ENCODE data around the gene TLR6. TPM values are rescaled to one million over a fixed set of nuclear protein-coding genes. Genes with fewer than 3 reads are reported as not detected.

Gene TLR6
- total and polyA plus RNA-seq, 2 donors (not counting 1 experiment from before 2014, with no cell fraction given): 10.0 to 60.6 TPM

DNA sequence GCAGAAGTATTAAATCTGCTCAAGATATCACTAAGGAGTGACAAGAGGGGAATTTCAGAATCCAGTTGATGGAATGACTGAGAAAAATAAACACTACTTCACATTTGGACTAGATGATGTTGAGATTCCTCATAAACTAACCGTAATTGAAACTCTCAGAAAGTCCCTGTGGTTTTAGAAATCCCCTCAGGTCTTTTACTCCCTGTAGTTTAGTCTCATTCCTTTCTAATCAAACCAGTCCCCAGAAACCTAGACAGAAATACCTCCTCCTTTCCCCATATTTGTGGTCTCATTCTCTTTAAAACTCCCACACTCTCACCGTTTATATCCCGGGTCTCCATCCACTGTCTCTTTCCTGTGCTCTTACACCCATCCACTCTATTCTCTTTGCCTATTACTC lies 37.0 kb downstream of the TLR6 start:
- peaks cover 51 to 54% of the 10 kb centered on the region in 2 donors for H3K4me1 ChIP-seq (ENCODE audit: control insufficient read depth in 2 of 2, insufficient read depth in 2 of 2, low read length in 2 of 2)
- H3K4me3 ChIP-seq (ENCODE audit: control extremely low read depth in 1 of 5, extremely low read depth in 1 of 5, insufficient read depth in 1 of 5, low read depth in 2 of 5, low read length in 4 of 5): no peak overlapping the region
- peak; percentile 64 for DNase-seq
- TF ChIP-seq, protein P1, sequence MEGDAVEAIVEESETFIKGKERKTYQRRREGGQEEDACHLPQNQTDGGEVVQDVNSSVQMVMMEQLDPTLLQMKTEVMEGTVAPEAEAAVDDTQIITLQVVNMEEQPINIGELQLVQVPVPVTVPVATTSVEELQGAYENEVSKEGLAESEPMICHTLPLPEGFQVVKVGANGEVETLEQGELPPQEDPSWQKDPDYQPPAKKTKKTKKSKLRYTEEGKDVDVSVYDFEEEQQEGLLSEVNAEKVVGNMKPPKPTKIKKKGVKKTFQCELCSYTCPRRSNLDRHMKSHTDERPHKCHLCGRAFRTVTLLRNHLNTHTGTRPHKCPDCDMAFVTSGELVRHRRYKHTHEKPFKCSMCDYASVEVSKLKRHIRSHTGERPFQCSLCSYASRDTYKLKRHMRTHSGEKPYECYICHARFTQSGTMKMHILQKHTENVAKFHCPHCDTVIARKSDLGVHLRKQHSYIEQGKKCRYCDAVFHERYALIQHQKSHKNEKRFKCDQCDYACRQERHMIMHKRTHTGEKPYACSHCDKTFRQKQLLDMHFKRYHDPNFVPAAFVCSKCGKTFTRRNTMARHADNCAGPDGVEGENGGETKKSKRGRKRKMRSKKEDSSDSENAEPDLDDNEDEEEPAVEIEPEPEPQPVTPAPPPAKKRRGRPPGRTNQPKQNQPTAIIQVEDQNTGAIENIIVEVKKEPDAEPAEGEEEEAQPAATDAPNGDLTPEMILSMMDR (IDR thresholded peaks at IDR 0.05): no peak
- no peak for TF ChIP-seq EZH2 (IDR thresholded peaks at IDR 0.05; ENCODE audit: borderline replicate concordance, insufficient read depth, low read depth, low read length, poor library complexity, severe bottlenecking)
- no peak overlapping the region for H3K9ac ChIP-seq (ENCODE audit: low read length)
- H3K27me3 Mint-ChIP-seq: no peaks in the 10 kb centered on the region
- WGBS (ENCODE audit: insufficient coverage): 59% methylated on average over 3 of the region's 3 CpGs
- POLR2A ChIA-PET: interaction anchor here (1.1 kb wide), 1 partner anchor 14 kb away, joined by 3 read pairs; no protein-coding TSS in a partner anchor
- peaks cover 54% of the 10 kb centered on the region for H3K4me1 Mint-ChIP-seq
- CTCF ChIA-PET: interaction anchor here (0.8 to 2.1 kb wide), 10 partner anchors 10 to 315 kb away, joined by 3 to 12 read pairs (median 6); partner anchors contain the start of genes TLR1, TLR10 and TLR6
- H2AFZ ChIP-seq (ENCODE audit: insufficient read depth, low read depth, low read length, poor library complexity, severe bottlenecking): no peak overlapping the region
- H3K27me3 ChIP-seq (replicated peaks in 1 of 4; ENCODE audit: control extremely low read depth in 1 of 4, control insufficient read depth in 3 of 4, insufficient read depth in 4 of 4, low read length in 3 of 4): no peaks in the 10 kb centered on the region
- peak; percentile 12 for ATAC-seq (ENCODE audit: low read depth)
- peaks cover 63% of the 10 kb centered on the region for H3K79me2 ChIP-seq (ENCODE audit: control insufficient read depth, insufficient read depth, low read length)
- peak overlapping the region; percentile 33 to 84 for H3K27ac ChIP-seq (ENCODE audit: low read length in 2 of 2)
- no peaks in the 10 kb centered on the region for H4K20me1 ChIP-seq (ENCODE audit: control insufficient read depth, insufficient read depth, low read length, poor library complexity, severe bottlenecking)
- intact Hi-C loops (cut with micrococcal nuclease): loop anchor here (5.0 kb wide), 1 partner anchor 37 kb away; the partner anchor contains the start of gene TLR10
- peak overlapping the region; percentile 87 for H3K27ac Mint-ChIP-seq
- peaks cover 0 to 23% (median 21%) of the 10 kb centered on the region in 3 donors for H3K9me3 ChIP-seq (ENCODE audit: control extremely low read depth in 1 of 3, control insufficient read depth in 2 of 3, insufficient read depth in 1 of 3, low read length in 2 of 3)
- H3K36me3 ChIP-seq (replicated peaks in 1 of 2; ENCODE audit: control extremely low read depth in 1 of 2, control insufficient read depth in 1 of 2, extremely low read depth in 1 of 2, insufficient read depth in 2 of 2, low read length in 1 of 2): peaks cover 0 to 12% of the 10 kb centered on the region in 2 experiments
- peak overlapping the region; percentile 73 for H3K4me3 Mint-ChIP-seq
- peaks cover 7% of the 10 kb centered on the region for H3K9me3 Mint-ChIP-seq (ENCODE audit: insufficient read depth)
- H3K4me2 ChIP-seq (replicated peaks; ENCODE audit: low read depth, low read length, poor library complexity, severe bottlenecking): peak overlapping the region; percentile 48

GRCh38 chr4:38818441-38818976 lies 38.1 kb downstream of the TLR6 start:
- peak overlapping the region; percentile 54 for H3K4me3 Mint-ChIP-seq
- DNase-seq: peak; percentile 44
- H3K9me3 ChIP-seq (ENCODE audit: control extremely low read depth in 1 of 3, control insufficient read depth in 2 of 3, insufficient read depth in 1 of 3, low read length in 2 of 3): peaks cover 1 to 22% (median 15%) of the 10 kb centered on the region in 3 donors
- peaks cover 62% of the 10 kb centered on the region for H3K79me2 ChIP-seq (ENCODE audit: control insufficient read depth, insufficient read depth, low read length)
- no peak for ATAC-seq (ENCODE audit: low read depth)
- peaks cover 53 to 58% of the 10 kb centered on the region in 2 donors for H3K4me1 ChIP-seq (ENCODE audit: control insufficient read depth in 2 of 2, insufficient read depth in 2 of 2, low read length in 2 of 2)
- intact Hi-C loops (cut with micrococcal nuclease): loop anchor here (5.0 kb wide), 1 partner anchor 36 kb away; the partner anchor contains the start of gene TLR10
- POLR2A ChIA-PET: interaction anchor here (1.0 to 1.1 kb wide), 2 partner anchors 13 to 14 kb away, joined by 3 to 4 read pairs; partner anchors contain the start of gene TLR1
- peak overlapping the region in 1 of 2 donors; percentile 84 for H3K27ac ChIP-seq (ENCODE audit: low read length in 2 of 2)
- no peak for TF ChIP-seq EZH2 (IDR thresholded peaks at IDR 0.05; ENCODE audit: borderline replicate concordance, insufficient read depth, low read depth, low read length, poor library complexity, severe bottlenecking)
- TF ChIP-seq, protein P1 (IDR thresholded peaks at IDR 0.05): no peak
- H3K4me3 ChIP-seq (ENCODE audit: control extremely low read depth in 1 of 5, extremely low read depth in 1 of 5, insufficient read depth in 1 of 5, low read depth in 2 of 5, low read length in 4 of 5): no peak overlapping the region
- peak overlapping the region; percentile 79 for H3K27ac Mint-ChIP-seq
- CTCF ChIA-PET: interaction anchor here (0.8 to 2.1 kb wide), 9 partner anchors 9 to 316 kb away, joined by 3 to 12 read pairs (median 6); partner anchors contain the start of genes TLR1, TLR10 and TLR6
- H3K9me3 Mint-ChIP-seq (ENCODE audit: insufficient read depth): peaks cover 5% of the 10 kb centered on the region
- WGBS (ENCODE audit: insufficient coverage): no CpG with 5 or more reads among the region's 5 CpGs
- peaks cover 61% of the 10 kb centered on the region for H3K4me1 Mint-ChIP-seq
- H3K27me3 ChIP-seq (replicated peaks in 1 of 4; ENCODE audit: control extremely low read depth in 1 of 4, control insufficient read depth in 3 of 4, insufficient read depth in 4 of 4, low read length in 3 of 4): no peaks in the 10 kb centered on the region
- no peaks in the 10 kb centered on the region for H4K20me1 ChIP-seq (ENCODE audit: control insufficient read depth, insufficient read depth, low read length, poor library complexity, severe bottlenecking)
- peak overlapping the region; percentile 0 for H3K9ac ChIP-seq (ENCODE audit: low read length)
- H3K4me2 ChIP-seq (replicated peaks; ENCODE audit: low read depth, low read length, poor library complexity, severe bottlenecking): peak overlapping the region; percentile 48
- H3K36me3 ChIP-seq (replicated peaks in 1 of 2; ENCODE audit: control extremely low read depth in 1 of 2, control insufficient read depth in 1 of 2, extremely low read depth in 1 of 2, insufficient read depth in 2 of 2, low read length in 1 of 2): peaks cover 0 to 15% of the 10 kb centered on the region in 2 experiments
- H2AFZ ChIP-seq (ENCODE audit: insufficient read depth, low read depth, low read length, poor library complexity, severe bottlenecking): no peak overlapping the region
- H3K27me3 Mint-ChIP-seq: no peaks in the 10 kb centered on the region
